ENCODE results near the gene COL11A2.
"Not testable (repeated sequence)": the region's sequence is repeated elsewhere in the genome, so short reads cannot be mapped to it uniquely, and the experiment has no call there.

DNA sequence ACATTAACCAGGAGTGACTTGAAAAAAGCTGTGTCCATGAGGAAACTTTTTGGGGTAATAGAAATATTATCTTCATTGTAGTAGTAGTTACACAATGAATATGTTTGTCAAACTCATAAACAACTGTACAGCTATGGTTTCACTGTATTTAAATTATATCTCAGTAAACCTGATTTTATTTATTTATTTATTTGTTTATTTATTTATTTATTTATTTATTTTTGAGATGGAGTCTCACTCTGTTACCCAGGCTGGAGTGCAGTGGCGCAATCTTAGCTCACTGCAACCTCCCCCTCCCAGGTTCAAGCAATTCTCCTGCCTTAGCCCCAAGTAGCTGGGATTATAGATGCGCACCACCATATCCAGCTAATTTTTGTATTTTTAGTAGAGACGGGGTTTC, 41.7 kb downstream of the COL11A2 start:
- not testable (repeated sequence) for TF ChIP-seq FOXM1 (IDR thresholded peaks at IDR 0.05; ENCODE audit: borderline replicate concordance); ELF4 (IDR thresholded peaks at IDR 0.05); FOXA1 (IDR thresholded peaks at IDR 0.05); FOXK2 (IDR thresholded peaks at IDR 0.05); HDGF (IDR thresholded peaks at IDR 0.05; ENCODE audit: borderline replicate concordance); L3MBTL2 (conservative IDR thresholded peaks at IDR 0.05)
- TF ChIP-seq, protein P1, sequence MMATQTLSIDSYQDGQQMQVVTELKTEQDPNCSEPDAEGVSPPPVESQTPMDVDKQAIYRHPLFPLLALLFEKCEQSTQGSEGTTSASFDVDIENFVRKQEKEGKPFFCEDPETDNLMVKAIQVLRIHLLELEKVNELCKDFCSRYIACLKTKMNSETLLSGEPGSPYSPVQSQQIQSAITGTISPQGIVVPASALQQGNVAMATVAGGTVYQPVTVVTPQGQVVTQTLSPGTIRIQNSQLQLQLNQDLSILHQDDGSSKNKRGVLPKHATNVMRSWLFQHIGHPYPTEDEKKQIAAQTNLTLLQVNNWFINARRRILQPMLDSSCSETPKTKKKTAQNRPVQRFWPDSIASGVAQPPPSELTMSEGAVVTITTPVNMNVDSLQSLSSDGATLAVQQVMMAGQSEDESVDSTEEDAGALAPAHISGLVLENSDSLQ (IDR thresholded peaks at IDR 0.05) = not testable (repeated sequence)

Data from HEK293T (cell line).